ENCODE results near the gene POLN. TPM values are rescaled to one million over a fixed set of nuclear protein-coding genes. Genes with fewer than 3 reads are reported as not detected.

POLN gene
- total RNA-seq, 2 experiments from 2014 or later, result 2.1 to 2.3 TPM

DNA sequence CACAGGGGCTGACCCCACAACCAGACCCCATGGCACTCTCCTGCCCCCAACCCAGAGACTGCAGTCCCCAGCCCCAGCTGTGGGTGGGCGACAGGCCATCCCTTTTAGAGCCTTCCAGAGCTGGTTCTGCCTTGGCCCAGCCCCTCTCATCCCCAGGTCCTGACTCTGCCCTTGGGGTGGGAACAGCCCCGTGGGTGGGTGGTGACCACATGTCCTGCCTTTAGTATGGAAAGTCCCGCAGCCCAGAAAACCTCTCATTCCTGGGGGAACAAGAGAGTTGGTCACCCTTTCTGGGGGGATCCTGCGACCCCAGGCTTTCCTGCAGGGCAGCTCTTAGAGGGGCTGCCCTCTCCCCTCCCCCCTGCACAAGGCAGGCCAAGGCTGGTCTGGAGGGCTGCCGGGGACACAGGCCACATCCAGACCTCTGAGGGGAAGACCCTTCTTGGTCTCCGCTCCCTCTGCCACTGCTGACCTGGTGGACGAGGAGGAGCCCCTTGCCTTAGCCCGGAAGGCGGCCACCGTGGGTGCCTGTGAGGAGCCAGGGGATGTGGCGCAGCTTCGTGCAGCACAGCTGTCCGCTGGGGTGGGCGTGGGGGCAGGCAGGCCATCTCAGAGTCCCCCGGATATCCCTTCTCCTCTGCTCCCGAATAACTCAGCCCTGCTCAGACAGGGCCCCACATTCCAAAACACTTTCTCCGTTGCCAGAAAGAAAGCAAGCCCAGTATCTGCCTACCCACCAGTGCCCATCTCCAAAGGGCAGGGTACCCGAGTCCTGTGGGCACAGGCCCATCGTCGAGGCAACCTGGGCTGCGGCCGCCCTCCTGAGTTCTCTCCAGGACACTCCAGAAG lies 26.7 kb upstream of the POLN start:
- H3K36me3 ChIP-seq (ENCODE audit: insufficient read depth, low read length), result peaks cover 2% of the 10 kb centered on the region
- no peak for DNase-seq

GRCh38 chr4:2267841-2268240 lies 25.9 kb upstream of the POLN start:
- Histone ChIP-seq H3K27ac (ENCODE audit: low read depth in 1 of 2, low read length in 2 of 2) (no peak overlapping the region), H3K36me3 (ENCODE audit: insufficient read depth, low read length) (peaks cover 2% of the 10 kb centered on the region), H3K27me3 (ENCODE audit: control insufficient read depth in 1 of 2, insufficient read depth in 2 of 2, low read length in 2 of 2) (no peaks in the 10 kb centered on the region), H3K9me3 (ENCODE audit: control insufficient read depth in 1 of 2, insufficient read depth in 1 of 2, low read length in 2 of 2) (no peaks in the 10 kb centered on the region), H3K4me3 (ENCODE audit: low read length) (no peak overlapping the region), H3K4me1 (ENCODE audit: insufficient read depth, low read length) (peaks cover 10% of the 10 kb centered on the region)
- no peak for TF ChIP-seq CTCF (IDR thresholded peaks at IDR 0.05)
- Mint-ChIP-seq H3K9me3 (no peaks in the 10 kb centered on the region), H3K36me3 (ENCODE audit: low read depth) (peaks cover 4% of the 10 kb centered on the region), H3K27ac (no peak overlapping the region), H3K4me1 (ENCODE audit: low read depth) (no peaks in the 10 kb centered on the region), H3K4me3 (no peak overlapping the region), H3K27me3 (no peaks in the 10 kb centered on the region)
- no peak for DNase-seq
- ATAC-seq (ENCODE audit: poor library complexity), result no peak
- ChIA-PET POLR2A (no interaction called here), CTCF (no interaction called here)
- intact Hi-C loops (cut with DNase I, micrococcal nuclease), result loop anchor here in 1 of 2 experiments (10.0 kb wide), 1 partner anchor 667 kb away; no protein-coding TSS in a partner anchor

More for the DNA sequence above, 26.7 kb upstream of the POLN start:
- Mint-ChIP-seq H3K4me3 (no peak overlapping the region), H3K27me3 (no peaks in the 10 kb centered on the region), H3K36me3 (ENCODE audit: low read depth) (peaks cover 4% of the 10 kb centered on the region), H3K9me3 (no peaks in the 10 kb centered on the region), H3K4me1 (ENCODE audit: low read depth) (no peaks in the 10 kb centered on the region), H3K27ac (no peak overlapping the region)
- ChIA-PET POLR2A (no interaction called here), CTCF (no interaction called here)
- Histone ChIP-seq H3K4me3 (ENCODE audit: low read length) (no peak overlapping the region), H3K9me3 (ENCODE audit: control insufficient read depth in 1 of 2, insufficient read depth in 1 of 2, low read length in 2 of 2) (no peaks in the 10 kb centered on the region), H3K4me1 (ENCODE audit: insufficient read depth, low read length) (peaks cover 2% of the 10 kb centered on the region), H3K27me3 (ENCODE audit: control insufficient read depth in 1 of 2, insufficient read depth in 2 of 2, low read length in 2 of 2) (no peaks in the 10 kb centered on the region), H3K27ac (ENCODE audit: low read depth in 1 of 2, low read length in 2 of 2) (no peak overlapping the region)
- intact Hi-C loops (cut with DNase I, micrococcal nuclease), result loop anchor here in 1 of 2 experiments (10.0 kb wide), 1 partner anchor 666 kb away; no protein-coding TSS in a partner anchor
- TF ChIP-seq CTCF (IDR thresholded peaks at IDR 0.05), result no peak
- no peak for ATAC-seq (ENCODE audit: poor library complexity)

DNA sequence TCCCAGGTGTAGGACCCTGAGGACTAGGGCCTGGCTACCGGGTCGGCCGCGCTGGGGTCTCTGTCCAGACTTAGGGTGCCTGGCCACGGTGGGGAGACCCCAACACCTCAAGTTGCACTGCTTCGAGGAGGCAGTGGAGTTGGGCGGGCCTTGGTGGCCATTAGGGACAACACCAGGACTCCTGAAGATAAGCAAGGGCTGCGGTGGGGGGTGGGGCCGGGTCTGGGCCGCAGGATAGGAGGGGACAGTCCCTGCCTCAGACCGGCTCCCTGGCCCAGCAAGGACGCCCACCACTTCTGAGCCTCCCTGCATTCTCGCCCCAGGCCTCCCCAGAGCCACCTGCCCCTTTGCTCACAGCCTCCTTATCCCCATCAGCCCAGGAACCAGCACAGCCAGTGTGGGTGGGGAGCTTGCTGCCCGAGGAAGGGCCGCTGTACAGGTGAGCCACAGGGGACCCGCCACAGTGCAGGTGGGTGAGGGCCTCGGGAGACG lies 25.4 kb upstream of the POLN start:
- Histone ChIP-seq H3K4me1 (ENCODE audit: insufficient read depth, low read length) (peaks cover 14% of the 10 kb centered on the region), H3K36me3 (ENCODE audit: insufficient read depth, low read length) (peaks cover 2% of the 10 kb centered on the region), H3K27ac (ENCODE audit: low read depth in 1 of 2, low read length in 2 of 2) (no peak overlapping the region), H3K4me3 (ENCODE audit: low read length) (no peak overlapping the region), H3K9me3 (ENCODE audit: control insufficient read depth in 1 of 2, insufficient read depth in 1 of 2, low read length in 2 of 2) (no peaks in the 10 kb centered on the region), H3K27me3 (ENCODE audit: control insufficient read depth in 1 of 2, insufficient read depth in 2 of 2, low read length in 2 of 2) (no peaks in the 10 kb centered on the region)
- Mint-ChIP-seq H3K4me3 (no peak overlapping the region), H3K27me3 (no peaks in the 10 kb centered on the region), H3K27ac (no peak overlapping the region), H3K4me1 (ENCODE audit: low read depth) (no peaks in the 10 kb centered on the region), H3K36me3 (ENCODE audit: low read depth) (peaks cover 1% of the 10 kb centered on the region), H3K9me3 (no peaks in the 10 kb centered on the region)
- TF ChIP-seq CTCF (IDR thresholded peaks at IDR 0.05), result no peak
- DNase-seq (no peak), ATAC-seq (ENCODE audit: poor library complexity) (no peak)
- ChIA-PET CTCF (no interaction called here), POLR2A (no interaction called here)
- intact Hi-C loops (cut with DNase I, micrococcal nuclease), result loop anchor here in 1 of 2 experiments (10.0 kb wide), 1 partner anchor 667 kb away; no protein-coding TSS in a partner anchor
